OCI-LY7 (cell line): ENCODE results near the gene PRRG3. TPM values are rescaled to one million over a fixed set of nuclear protein-coding genes. Genes with fewer than 3 reads are reported as not detected.

ENCODE experiments used
- Bru-seq: library from RNA; stranded (reverse); fragments of 400-500 nt; gene quantifications from one replicate; lab custom pipeline; 2021; lab: Mats Ljungman, UMichigan
- BruChase-seq, 2 experiments: library from RNA; stranded (reverse); fragments of 400-500 nt; gene quantifications; one replicate each; lab custom pipeline; 2021; lab: Mats Ljungman, UMichigan
- BruUV-seq: library from RNA; stranded (reverse); fragments of 400-500 nt; replicated peaks from 2 replicates; lab custom pipeline; 2021; lab: Mats Ljungman, UMichigan
- CTCF ChIA-PET: fragments of 300-600 bp; sonication (Branson Sonifier 250); formaldehyde crosslinking; loops from one replicate; lab custom pipeline; 2022; ENCODE audit warnings: antibody characterized with exemption; ENCODE audit not compliant: unreplicated experiment; lab: Charles Lee
- POLR2A ChIA-PET: fragments of 300-600 bp; sonication (Branson Sonifier 250); formaldehyde crosslinking; loops from one replicate; lab custom pipeline; 2022; ENCODE audit warnings: antibody characterized with exemption; lab: Charles Lee
- DNase-seq: peaks from one replicate; pipeline ENCODE4 v3.0.0-alpha.2; 2015; ENCODE audit warnings: low spot score
- H2AFZ ChIP-seq: fragments of 200-600 bp; sonication (generic), shearing (Covaris generic); 2 replicates; pipeline ENCODE4 v1.6.1; 2014; ENCODE audit warnings: mild to moderate bottlenecking, antibody characterized with exemption, low read length, moderate library complexity
- H3K27ac ChIP-seq: fragments of 200-600 bp; sonication (generic); 2 replicates; pipeline ENCODE4 v1.5.1; 2014; ENCODE audit warnings: mixed run types, low read depth, mild to moderate bottlenecking, moderate library complexity, low read length, inconsistent platforms; ENCODE audit not compliant: poor library complexity, severe bottlenecking
- H3K36me3 ChIP-seq: fragments of 200-600 bp; sonication (generic); 2 replicates; pipeline ENCODE4 v1.6.1; 2014; ENCODE audit warnings: mild to moderate bottlenecking, antibody characterized with exemption, low read length, moderate library complexity, mixed read lengths; ENCODE audit not compliant: insufficient read depth
- H3K4me1 ChIP-seq: fragments of 200-600 bp; sonication (generic); 2 replicates; pipeline ENCODE4 v1.5.1; 2014; ENCODE audit warnings: mild to moderate bottlenecking, low read length; ENCODE audit not compliant: insufficient read depth, poor library complexity, severe bottlenecking
- H3K4me2 ChIP-seq: fragments of 200-600 bp; sonication (generic); 2 replicates; pipeline ENCODE4 v1.6.1; 2014; ENCODE audit warnings: mild to moderate bottlenecking, low read length
- H3K4me3 ChIP-seq: fragments of 200-600 bp; sonication (generic); 2 replicates; pipeline ENCODE4 v1.5.1; 2014; ENCODE audit warnings: mild to moderate bottlenecking, low read depth, low read length; ENCODE audit not compliant: poor library complexity, severe bottlenecking
- H3K79me2 ChIP-seq: fragments of 200-600 bp; sonication (generic); 2 replicates; pipeline ENCODE4 v1.6.1; 2016; ENCODE audit warnings: low read depth, mild to moderate bottlenecking, low read length, moderate library complexity, mixed read lengths; ENCODE audit not compliant: insufficient read depth
- H3K9me2 ChIP-seq: fragments of 200-600 bp; sonication (generic); 2 replicates; pipeline ENCODE4 v1.6.1; 2016; ENCODE audit warnings: mild to moderate bottlenecking, low read length, mixed read lengths; ENCODE audit not compliant: insufficient read depth
- H3K9me3 ChIP-seq: fragments of 200-600 bp; sonication (generic); 2 replicates; pipeline ENCODE4 v1.6.1; 2014; ENCODE audit warnings: mild to moderate bottlenecking, mixed run types, low read length, mixed read lengths
- H4K20me1 ChIP-seq: fragments of 200-600 bp; sonication (generic); 2 replicates; pipeline ENCODE4 v1.6.1; 2014; ENCODE audit warnings: mild to moderate bottlenecking, antibody characterized with exemption, low read length, moderate library complexity, mixed read lengths; ENCODE audit not compliant: insufficient read depth
- CTCF ChIP-seq: fragments of 200-600 bp; sonication (generic); conservative IDR thresholded peaks from 2 replicates; pipeline ENCODE4 v1.5.1; 2014; ENCODE audit warnings: mild to moderate bottlenecking, antibody characterized with exemption, low read length, moderate library complexity, mixed read lengths
- EZH2phosphoT487 ChIP-seq: fragments of 200-600 bp; sonication (generic); IDR thresholded peaks from 2 replicates; pipeline ENCODE4 v1.6.1; 2018; ENCODE audit warnings: low read depth, borderline replicate concordance, mild to moderate bottlenecking, mixed run types, antibody characterized with exemption, low read length, moderate library complexity, mixed read lengths
- intact Hi-C: fragments of 100-400 bp; cut with micrococcal nuclease; formaldehyde crosslinking; loops from one replicate; pipeline ENCODE4 v1.10.0; 2022; ENCODE audit not compliant: unreplicated experiment
- long read RNA-seq: library from polyadenylated mRNA; stranded (forward); transcript quantifications from one replicate; pipeline ENCODE4 v2.0.0, GENCODE V29; 2022
- total RNA-seq, 2 experiments: library from RNA; depleted of rRNA in 1 of 2; stranded (reverse); fragments of >200 nt in 1 of 2; shearing (Covaris generic) in 1 of 2; gene quantifications; 2 replicates each; pipeline ENCODE4 v1.2.3, GENCODE V29; 2014 to 2022

Gene PRRG3
- not detected in 2 replicates for total RNA-seq (2014; rRNA removed; shearing (Covaris generic))
- total RNA-seq (2022): not detected in 2 replicates
- Bru-seq, nascent RNA: not detected
- not detected for BruChase-seq, experiment 1, labeled RNA remaining after a 6-hour chase
- not detected for BruChase-seq, experiment 2, labeled RNA remaining after a 2-hour chase
- long read RNA-seq: 0 reads

- H3K79me2 ChIP-seq: no peaks in the 10 kb centered on the region
- intact Hi-C loops: no loop called here
- POLR2A ChIA-PET: no interaction called here
- no peak within 1 kb of the TSS for H3K27ac ChIP-seq
- H3K4me2 ChIP-seq: no peak within 1 kb of the TSS
- no peaks in the 10 kb centered on the region for H4K20me1 ChIP-seq
- H3K4me3 ChIP-seq: no peak within 1 kb of the TSS
- no TSS peak for BruUV-seq
- no peak within 1 kb of the TSS for H2AFZ ChIP-seq
- DNase-seq: no peak
- H3K9me2 ChIP-seq: no peaks in the 10 kb centered on the region
- H3K36me3 ChIP-seq: no peaks in the 10 kb centered on the region
- CTCF ChIA-PET: no interaction called here
- TF ChIP-seq CTCF (no peak), EZH2phosphoT487 (no peak)
- H3K9me3 ChIP-seq: no peaks in the 10 kb centered on the region
- H3K4me1 ChIP-seq: no peaks in the 10 kb centered on the region
These were observed at the start of gene PRRG3 for GRCh38 chrX:151694661-151695582. TSS of gene PRRG3 (plus strand) at chrX:151695458. CDS start at chrX:151698815, 3,357 bp downstream.

GRCh38 chrX:151675121-151675746, 20.0 kb upstream of the PRRG3 start:
- H3K36me3 ChIP-seq: no peaks in the 10 kb centered on the region
- POLR2A ChIA-PET: no interaction called here
- no peaks in the 10 kb centered on the region for H3K79me2 ChIP-seq
- no peaks in the 10 kb centered on the region for H3K9me3 ChIP-seq
- H3K4me3 ChIP-seq: no peak overlapping the region
- H3K4me2 ChIP-seq: no peak overlapping the region
- no peak for DNase-seq
- no peaks in the 10 kb centered on the region for H3K9me2 ChIP-seq
- no peak overlapping the region for H3K27ac ChIP-seq
- CTCF ChIA-PET: no interaction called here
- BruUV-seq: no TSS peak
- TF ChIP-seq EZH2phosphoT487 (no peak), CTCF (no peak)
- intact Hi-C loops: no loop called here
- no peaks in the 10 kb centered on the region for H3K4me1 ChIP-seq
- no peaks in the 10 kb centered on the region for H4K20me1 ChIP-seq
- H2AFZ ChIP-seq: no peak overlapping the region
